HG03342 (cell line): ENCODE results near the gene EMX1.

ENCODE experiments used
- ATAC-seq: cut with Tn5 transposase; IDR thresholded peaks from one replicate; pipeline ENCODE4 v1.9.1; 2021; ENCODE audit warnings: mild to moderate bottlenecking, moderate library complexity; ENCODE audit not compliant: unreplicated experiment

EMX1 gene

GRCh38 chr2:72924353-72925240 is 7.3 kb downstream of the EMX1 start:
- ATAC-seq = peak; percentile 42

GRCh38 chr2:72925328-72925943 is 8.1 kb downstream of the EMX1 start:
- ATAC-seq = no peak

GRCh38 chr2:72926368-72926767 is 9.0 kb downstream of the EMX1 start:
- no peak for ATAC-seq

GRCh38 chr2:72926811-72927465 is 9.6 kb downstream of the EMX1 start:
- ATAC-seq = no peak

- ATAC-seq = no peak
Measured at GRCh38 chr2:72927619-72928550, 10.6 kb downstream of the EMX1 start.

- ATAC-seq = no peak
Measured at GRCh38 chr2:72929010-72929409, 11.7 kb downstream of the EMX1 start.

GRCh38 chr2:72931280-72931910 is 14.1 kb downstream of the EMX1 start:
- ATAC-seq = no peak

- ATAC-seq = no peak
Measured at GRCh38 chr2:72932045-72932740, 14.9 kb downstream of the EMX1 start.

- ATAC-seq = no peak
Measured at GRCh38 chr2:72932805-72933204, 15.5 kb downstream of the EMX1 start.

- ATAC-seq = no peak
Measured at GRCh38 chr2:72933207-72933606, 15.9 kb downstream of the EMX1 start.

GRCh38 chr2:72933646-72934151 is 16.4 kb downstream of the EMX1 start:
- no peak for ATAC-seq

- no peak for ATAC-seq
Measured at GRCh38 chr2:72934683-72935610, 17.6 kb downstream of the EMX1 start.

GRCh38 chr2:72935611-72935957 is 18.3 kb downstream of the EMX1 start:
- ATAC-seq = no peak

GRCh38 chr2:72936660-72937355 is 19.5 kb downstream of the EMX1 start:
- ATAC-seq = no peak

- no peak for ATAC-seq
Measured at GRCh38 chr2:72937356-72937669, 20.0 kb downstream of the EMX1 start.

GRCh38 chr2:72938455-72938854 is 21.1 kb downstream of the EMX1 start:
- ATAC-seq = no peak

- ATAC-seq = no peak
Measured at GRCh38 chr2:72940361-72940760, 23.0 kb downstream of the EMX1 start.

- ATAC-seq = no peak
Measured at GRCh38 chr2:72940786-72941185, 23.5 kb downstream of the EMX1 start.
